SK-N-SH treated with all-trans-retinoic acid at 6 μM for 48 hours (cell line): ENCODE data around the gene FERMT2.
A peak's percentile ranks its signal among the peaks of the same experiment; 100 is the strongest.

Experiments used
- ATAC-seq: fragments of 200-7000 bp; cut with Tn5 transposase; 3 replicates; pipeline ENCODE4 v1.9.1; 2020; ENCODE audit warnings: mild to moderate bottlenecking, moderate library complexity
- BACH2 ChIP-seq: fragments of 250-450 bp; sonication (Bioruptor Pico); IDR thresholded peaks from 2 replicates; pipeline ENCODE4 v1.9.0; 2021; ENCODE audit warnings: mild to moderate bottlenecking, borderline replicate concordance
- ESRRG ChIP-seq: fragments of 250-450 bp; sonication (Bioruptor Pico); IDR thresholded peaks from 2 replicates; pipeline ENCODE4 v1.6.1; 2021; ENCODE audit warnings: mild to moderate bottlenecking
- SNAI2 ChIP-seq: fragments of 250-450 bp; sonication (Bioruptor Pico); IDR thresholded peaks from 2 replicates; pipeline ENCODE4 v1.5.0; 2020; ENCODE audit warnings: mild to moderate bottlenecking, moderate library complexity
- TCF4 ChIP-seq: fragments of 250-450 bp; sonication (Bioruptor Pico); IDR thresholded peaks from 2 replicates; pipeline ENCODE4 v1.8.0; 2021; ENCODE audit warnings: mild to moderate bottlenecking, moderate library complexity, borderline replicate concordance
- TOX ChIP-seq: fragments of 250-450 bp; sonication (Bioruptor Pico); IDR thresholded peaks from 2 replicates; pipeline ENCODE4 v1.8.0; 2021; ENCODE audit warnings: mild to moderate bottlenecking, moderate library complexity, borderline replicate concordance
- ZC3H10 ChIP-seq: fragments of 250-450 bp; sonication (Bioruptor Pico); IDR thresholded peaks from 2 replicates; pipeline ENCODE4 v1.5.1; 2021; ENCODE audit warnings: mild to moderate bottlenecking, moderate library complexity
- ZFP3 ChIP-seq: fragments of 250-450 bp; sonication (Bioruptor Pico); IDR thresholded peaks from 2 replicates; pipeline ENCODE4 v1.5.0; 2020; ENCODE audit warnings: mild to moderate bottlenecking, moderate library complexity
- ZFP30 ChIP-seq: fragments of 450-650 bp; formaldehyde crosslinking; IDR thresholded peaks from 2 replicates; pipeline ENCODE4 v1.5.0; 2022; ENCODE audit warnings: mild to moderate bottlenecking, moderate library complexity
- ZNF565 ChIP-seq: fragments of 450-650 bp; formaldehyde crosslinking; conservative IDR thresholded peaks from 2 replicates; pipeline ENCODE4 v1.5.0; 2020; ENCODE audit warnings: low read depth, mild to moderate bottlenecking, moderate library complexity
- ZNF8 ChIP-seq: fragments of 450-650 bp; formaldehyde crosslinking; IDR thresholded peaks from 2 replicates; pipeline ENCODE4 v1.5.0; 2020; ENCODE audit warnings: mild to moderate bottlenecking, moderate library complexity
- TF ChIP-seq, protein P1 (sequence below): fragments of 250-450 bp; sonication (Bioruptor Pico); IDR thresholded peaks from 2 replicates; pipeline ENCODE4 v1.5.1; 2020; ENCODE audit warnings: low read depth, mild to moderate bottlenecking, moderate library complexity
- TF ChIP-seq, protein P2 (sequence below): fragments of 250-450 bp; sonication (Bioruptor Pico); IDR thresholded peaks from 2 replicates; pipeline ENCODE4 v1.8.0; 2021; ENCODE audit warnings: low read depth, mild to moderate bottlenecking, moderate library complexity, borderline replicate concordance
- TF ChIP-seq, protein P3 (sequence below): fragments of 250-450 bp; sonication (Bioruptor Pico); IDR thresholded peaks from 2 replicates; pipeline ENCODE4 v1.5.0; 2020; ENCODE audit warnings: mild to moderate bottlenecking, moderate library complexity

Gene FERMT2

DNA sequence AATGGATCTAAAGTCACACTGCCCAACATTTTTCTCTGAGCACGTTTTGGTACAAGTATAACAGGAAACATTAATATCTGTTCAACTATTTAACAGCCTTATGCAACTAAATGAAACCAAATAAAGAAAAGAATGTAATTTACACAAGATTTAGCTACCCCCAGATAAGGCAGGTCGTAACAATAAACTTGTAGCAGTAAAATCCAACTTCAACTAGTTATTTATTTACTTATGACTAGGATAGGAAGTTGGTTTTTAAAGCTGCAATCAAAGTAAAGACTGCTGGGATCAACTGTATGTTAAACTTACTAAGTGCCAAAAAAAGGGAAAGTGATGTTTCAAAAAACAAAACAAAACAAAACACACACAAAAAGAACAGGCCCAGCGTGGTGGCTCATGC lies 30.9 kb downstream of the FERMT2 start:
- TF ChIP-seq ZNF565 (CRISPR knock-in tag) (no peak), BACH2 (CRISPR knock-in tag) (no peak)
- no peak for ATAC-seq

DNA sequence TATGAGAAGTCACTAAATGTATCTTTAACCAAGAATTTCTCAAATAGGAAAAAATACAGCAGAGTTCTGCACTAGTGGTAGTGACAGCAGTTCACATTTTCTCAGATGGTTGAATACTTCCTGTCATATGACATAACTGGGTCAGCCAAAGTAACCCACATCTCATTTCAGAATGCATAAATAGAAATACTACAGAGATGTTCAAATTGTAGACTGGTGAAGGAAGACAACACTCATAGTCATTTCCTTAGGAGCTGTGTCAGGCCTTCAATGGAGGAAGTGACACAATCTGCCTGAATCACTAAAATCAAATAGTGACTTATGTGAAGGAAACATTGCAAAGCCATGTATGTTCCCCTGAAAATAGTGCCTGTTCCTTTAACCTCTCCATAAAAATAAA lies 32.4 kb downstream of the FERMT2 start:
- peak; percentile 15; the same call in 2 of the 3 replicates for ATAC-seq
- TF ChIP-seq ZNF8 (CRISPR knock-in tag) (no peak), SNAI2 (CRISPR knock-in tag) (no peak), ESRRG (CRISPR knock-in tag) (no peak), TCF4 (no peak)

DNA sequence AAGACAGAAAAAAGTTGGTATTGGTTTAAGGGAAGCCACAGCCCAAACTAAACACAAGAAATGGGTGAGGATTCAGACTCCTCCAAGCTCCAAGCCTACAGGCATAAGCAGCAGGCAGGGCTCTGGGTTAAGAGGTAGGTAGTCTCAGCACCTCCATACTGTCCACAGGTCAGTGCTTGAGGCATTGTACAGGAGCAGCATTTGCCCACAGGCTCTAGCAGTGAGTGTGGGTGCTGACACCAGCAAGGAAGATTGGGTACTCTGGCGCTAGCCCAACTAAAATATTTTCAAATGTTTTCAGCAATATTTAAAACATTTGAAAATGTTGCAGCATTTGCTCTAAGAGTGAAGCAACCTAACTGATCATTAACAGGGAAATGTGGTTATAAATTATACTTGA lies 33.1 kb downstream of the FERMT2 start:
- peak; percentile 12; the same call in 1 of the 3 replicates for ATAC-seq
- TF ChIP-seq, protein P1, sequence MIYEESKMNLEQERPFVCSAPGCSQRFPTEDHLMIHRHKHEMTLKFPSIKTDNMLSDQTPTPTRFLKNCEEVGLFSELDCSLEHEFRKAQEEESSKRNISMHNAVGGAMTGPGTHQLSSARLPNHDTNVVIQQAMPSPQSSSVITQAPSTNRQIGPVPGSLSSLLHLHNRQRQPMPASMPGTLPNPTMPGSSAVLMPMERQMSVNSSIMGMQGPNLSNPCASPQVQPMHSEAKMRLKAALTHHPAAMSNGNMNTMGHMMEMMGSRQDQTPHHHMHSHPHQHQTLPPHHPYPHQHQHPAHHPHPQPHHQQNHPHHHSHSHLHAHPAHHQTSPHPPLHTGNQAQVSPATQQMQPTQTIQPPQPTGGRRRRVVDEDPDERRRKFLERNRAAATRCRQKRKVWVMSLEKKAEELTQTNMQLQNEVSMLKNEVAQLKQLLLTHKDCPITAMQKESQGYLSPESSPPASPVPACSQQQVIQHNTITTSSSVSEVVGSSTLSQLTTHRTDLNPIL = no peak
- TF ChIP-seq, protein P2, sequence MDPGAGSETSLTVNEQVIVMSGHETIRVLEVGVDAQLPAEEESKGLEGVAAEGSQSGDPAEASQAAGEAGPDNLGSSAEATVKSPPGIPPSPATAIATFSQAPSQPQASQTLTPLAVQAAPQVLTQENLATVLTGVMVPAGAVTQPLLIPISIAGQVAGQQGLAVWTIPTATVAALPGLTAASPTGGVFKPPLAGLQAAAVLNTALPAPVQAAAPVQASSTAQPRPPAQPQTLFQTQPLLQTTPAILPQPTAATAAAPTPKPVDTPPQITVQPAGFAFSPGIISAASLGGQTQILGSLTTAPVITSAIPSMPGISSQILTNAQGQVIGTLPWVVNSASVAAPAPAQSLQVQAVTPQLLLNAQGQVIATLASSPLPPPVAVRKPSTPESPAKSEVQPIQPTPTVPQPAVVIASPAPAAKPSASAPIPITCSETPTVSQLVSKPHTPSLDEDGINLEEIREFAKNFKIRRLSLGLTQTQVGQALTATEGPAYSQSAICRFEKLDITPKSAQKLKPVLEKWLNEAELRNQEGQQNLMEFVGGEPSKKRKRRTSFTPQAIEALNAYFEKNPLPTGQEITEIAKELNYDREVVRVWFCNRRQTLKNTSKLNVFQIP (CRISPR knock-in tag) = no peak
- TF ChIP-seq ESRRG (CRISPR knock-in tag) (no peak), ZNF565 (CRISPR knock-in tag) (no peak), TOX (CRISPR knock-in tag) (no peak), SNAI2 (CRISPR knock-in tag) (no peak)
- TF ChIP-seq, protein P3, sequence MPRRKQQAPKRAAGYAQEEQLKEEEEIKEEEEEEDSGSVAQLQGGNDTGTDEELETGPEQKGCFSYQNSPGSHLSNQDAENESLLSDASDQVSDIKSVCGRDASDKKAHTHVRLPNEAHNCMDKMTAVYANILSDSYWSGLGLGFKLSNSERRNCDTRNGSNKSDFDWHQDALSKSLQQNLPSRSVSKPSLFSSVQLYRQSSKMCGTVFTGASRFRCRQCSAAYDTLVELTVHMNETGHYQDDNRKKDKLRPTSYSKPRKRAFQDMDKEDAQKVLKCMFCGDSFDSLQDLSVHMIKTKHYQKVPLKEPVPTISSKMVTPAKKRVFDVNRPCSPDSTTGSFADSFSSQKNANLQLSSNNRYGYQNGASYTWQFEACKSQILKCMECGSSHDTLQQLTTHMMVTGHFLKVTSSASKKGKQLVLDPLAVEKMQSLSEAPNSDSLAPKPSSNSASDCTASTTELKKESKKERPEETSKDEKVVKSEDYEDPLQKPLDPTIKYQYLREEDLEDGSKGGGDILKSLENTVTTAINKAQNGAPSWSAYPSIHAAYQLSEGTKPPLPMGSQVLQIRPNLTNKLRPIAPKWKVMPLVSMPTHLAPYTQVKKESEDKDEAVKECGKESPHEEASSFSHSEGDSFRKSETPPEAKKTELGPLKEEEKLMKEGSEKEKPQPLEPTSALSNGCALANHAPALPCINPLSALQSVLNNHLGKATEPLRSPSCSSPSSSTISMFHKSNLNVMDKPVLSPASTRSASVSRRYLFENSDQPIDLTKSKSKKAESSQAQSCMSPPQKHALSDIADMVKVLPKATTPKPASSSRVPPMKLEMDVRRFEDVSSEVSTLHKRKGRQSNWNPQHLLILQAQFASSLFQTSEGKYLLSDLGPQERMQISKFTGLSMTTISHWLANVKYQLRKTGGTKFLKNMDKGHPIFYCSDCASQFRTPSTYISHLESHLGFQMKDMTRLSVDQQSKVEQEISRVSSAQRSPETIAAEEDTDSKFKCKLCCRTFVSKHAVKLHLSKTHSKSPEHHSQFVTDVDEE (CRISPR knock-in tag) = no peak

DNA sequence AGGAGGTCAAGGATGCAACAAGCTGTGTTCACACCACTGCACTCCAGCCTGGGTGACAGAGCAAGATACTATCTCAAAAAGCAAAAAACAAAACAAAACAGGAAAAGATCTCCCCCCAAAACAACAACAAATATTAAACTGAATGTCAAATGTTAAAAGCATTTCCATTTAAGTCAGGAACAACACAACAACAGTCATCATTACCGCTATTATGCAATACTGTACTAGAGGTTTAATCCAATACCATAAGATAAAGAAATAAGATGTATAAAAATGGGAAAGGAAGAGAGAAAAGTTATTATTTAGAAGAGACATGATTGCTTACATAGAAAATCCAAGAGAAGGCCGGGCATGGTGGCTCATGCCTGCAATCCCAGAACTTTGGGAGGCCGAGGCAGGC lies 36.6 kb downstream of the FERMT2 start:
- TF ChIP-seq ZFP3 (no peak), TOX (CRISPR knock-in tag) (no peak), BACH2 (CRISPR knock-in tag) (no peak)
- TF ChIP-seq, protein P3 (CRISPR knock-in tag) = no peak
- ATAC-seq = no peak

DNA sequence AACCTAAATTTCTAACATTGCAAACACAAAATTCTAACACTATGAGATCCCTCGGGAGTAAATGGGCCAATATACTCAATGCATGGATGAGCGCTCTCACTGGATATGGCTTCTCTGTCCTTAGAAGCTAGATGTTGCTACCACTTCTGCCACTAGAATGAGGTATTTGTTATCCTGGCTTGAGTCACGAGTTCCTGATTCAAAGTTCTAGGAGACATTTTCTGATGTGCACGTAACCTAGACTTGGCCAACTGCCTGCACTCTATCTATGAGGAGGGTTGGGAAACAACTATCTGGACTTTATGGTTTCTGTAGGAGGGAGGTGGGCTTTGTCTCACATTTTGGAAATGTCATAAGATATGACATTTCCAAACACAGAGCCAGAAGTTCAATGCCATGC lies 37.6 kb downstream of the FERMT2 start:
- TF ChIP-seq ZC3H10 (no peak), ZFP30 (CRISPR knock-in tag) (no peak), TOX (CRISPR knock-in tag) (no peak), BACH2 (CRISPR knock-in tag) (no peak)
- TF ChIP-seq, protein P3 (CRISPR knock-in tag) = no peak
- ATAC-seq = no peak
